PC-3 (cell line): ENCODE measurements around the gene EPHB3. TPM values are rescaled to one million over a fixed set of nuclear protein-coding genes. Genes with fewer than 3 reads are reported as not detected.

Source experiments
- ATAC-seq: fragments of 200-7000 bp; cut with Tn5 transposase; 2 replicates; pipeline ENCODE4 v1.9.1; 2020; ENCODE audit warnings: mild to moderate bottlenecking, moderate library complexity
- Bru-seq: library from RNA; stranded (reverse); fragments of 400-500 nt; gene quantifications from one replicate; lab custom pipeline; 2021; lab: Mats Ljungman, UMichigan
- BruChase-seq, 2 experiments: library from RNA; stranded (reverse); fragments of 400-500 nt; gene quantifications; one replicate each; lab custom pipeline; 2021; lab: Mats Ljungman, UMichigan
- BruUV-seq: library from RNA; stranded (reverse); fragments of 400-500 nt; replicated peaks from 2 replicates; lab custom pipeline; 2021; lab: Mats Ljungman, UMichigan
- CTCF ChIA-PET: fragments of 300-600 bp; sonication (Branson Sonifier 250); formaldehyde crosslinking; loops from one replicate; lab custom pipeline; 2022; ENCODE audit warnings: antibody characterized with exemption; lab: Charles Lee
- POLR2A ChIA-PET: fragments of 300-600 bp; sonication (Branson Sonifier 250); formaldehyde crosslinking; loops from one replicate; lab custom pipeline; 2022; ENCODE audit warnings: antibody characterized with exemption; ENCODE audit not compliant: unreplicated experiment; lab: Charles Lee
- DNase-seq: peaks from one replicate; pipeline ENCODE4 v3.0.0-alpha.2; 2015
- H2AFZ ChIP-seq: fragments of 300-600 bp; sonication (generic); 2 replicates; pipeline ENCODE4 v1.6.0; 2016; ENCODE audit warnings: antibody characterized with exemption, low read length
- H3F3A ChIP-seq: fragments of 300-600 bp; sonication (generic); one replicate; pipeline ENCODE4 v1.6.0; 2017; ENCODE audit warnings: antibody characterized with exemption, low read length, control low read depth, mild to moderate bottlenecking; ENCODE audit not compliant: unreplicated experiment
- H3K27ac ChIP-seq: fragments of 300-600 bp; sonication (generic); 2 replicates; pipeline ENCODE4 v1.5.1; 2016; ENCODE audit warnings: mild to moderate bottlenecking, low read length
- H3K27me3 ChIP-seq: fragments of 300-600 bp; sonication (generic); 2 replicates; pipeline ENCODE4 v1.6.1; 2016; ENCODE audit warnings: low read length, mixed read lengths
- H3K36me3 ChIP-seq: fragments of 300-600 bp; sonication (generic); 2 replicates; pipeline ENCODE4 v1.6.1; 2016; ENCODE audit warnings: low read depth, mixed run types, low read length, mixed read lengths
- H3K4me1 ChIP-seq: fragments of 300-600 bp; sonication (generic); 2 replicates; pipeline ENCODE4 v1.5.1; 2016; ENCODE audit warnings: low read length; ENCODE audit not compliant: insufficient read depth
- H3K4me2 ChIP-seq: fragments of 300-600 bp; sonication (generic); 2 replicates; pipeline ENCODE4 v1.6.0; 2016; ENCODE audit warnings: low read length
- H3K4me3 ChIP-seq: fragments of 300-600 bp; sonication (generic); 2 replicates; pipeline ENCODE4 v1.5.1; 2016; ENCODE audit warnings: mild to moderate bottlenecking, low read length, mixed read lengths
- H3K79me2 ChIP-seq: fragments of 300-600 bp; sonication (generic); 2 replicates; pipeline ENCODE4 v1.6.1; 2017; ENCODE audit warnings: low read length, mixed read lengths
- H3K9ac ChIP-seq: fragments of 300-600 bp; sonication (generic); 2 replicates; pipeline ENCODE4 v1.6.0; 2016; ENCODE audit warnings: mild to moderate bottlenecking, low read length
- H3K9me2 ChIP-seq: fragments of 300-600 bp; sonication (generic); replicated peaks from 2 replicates; pipeline ENCODE4 v1.6.1; 2016; ENCODE audit warnings: mixed run types, low read length, mixed read lengths
- H3K9me3 ChIP-seq: fragments of 300-600 bp; sonication (generic); 2 replicates; pipeline ENCODE4 v1.6.1; 2016; ENCODE audit warnings: low read length, mixed read lengths
- H4K20me1 ChIP-seq: fragments of 300-600 bp; sonication (generic); 2 replicates; pipeline ENCODE4 v1.6.1; 2016; ENCODE audit warnings: low read length, mixed read lengths
- CTCF ChIP-seq: fragments of 300-600 bp; sonication (generic); conservative IDR thresholded peaks from 2 replicates; pipeline ENCODE4 v1.5.1; 2017; ENCODE audit warnings: antibody characterized with exemption, low read depth, mild to moderate bottlenecking, low read length
- EZH2 ChIP-seq: fragments of 300-600 bp; sonication (generic); IDR thresholded peaks from one replicate; pipeline ENCODE4 v1.6.1; 2017; ENCODE audit warnings: antibody characterized with exemption, mild to moderate bottlenecking, low read length; ENCODE audit not compliant: unreplicated experiment
- EZH2phosphoT487 ChIP-seq: fragments of 300-600 bp; sonication (generic); IDR thresholded peaks from 2 replicates; pipeline ENCODE4 v1.6.1; 2018; ENCODE audit warnings: mild to moderate bottlenecking, antibody characterized with exemption, low read length, borderline replicate concordance
- intact Hi-C: fragments of 100-400 bp; cut with micrococcal nuclease; formaldehyde crosslinking; loops from 2 replicates; pipeline ENCODE4 v1.9.0; 2023
- long read RNA-seq: library from polyadenylated mRNA; unstranded; transcript quantifications from one replicate; pipeline ENCODE4 v2.0.0, GENCODE V29; 2021; ENCODE audit not compliant: unreplicated experiment
- total RNA-seq: library from RNA; depleted of rRNA; stranded (reverse); fragments of >200 nt; gene quantifications from 2 replicates; pipeline ENCODE4 v1.2.3, GENCODE V29; 2014; rRNA removed

EPHB3 gene
- total RNA-seq: 18.2 and 23.1 TPM in 2 replicates
- percentile 60 among the genes with signal in this experiment for Bru-seq, nascent RNA
- BruChase-seq, experiment 1, labeled RNA remaining after a 6-hour chase: percentile 74 among the genes with signal in this experiment
- percentile 74 among the genes with signal in this experiment for BruChase-seq, experiment 2, labeled RNA remaining after a 2-hour chase
- long read RNA-seq, full-length matches to known transcripts: 36 of 91 reads
- long read RNA-seq, partial matches to known transcripts: 44 of 91 reads
- long read RNA-seq, other reads (novel, unspliced or antisense): 11 of 91 reads

- no peaks in the 10 kb centered on the region for H3K9me3 ChIP-seq
- TF ChIP-seq EZH2phosphoT487: no peak
- TF ChIP-seq CTCF: peak; percentile 100
- H3K9me2 ChIP-seq: no peaks in the 10 kb centered on the region
- ATAC-seq (peak; percentile 75), DNase-seq (peak; percentile 99)
- BruUV-seq: no TSS peak
- peak within 1 kb of the TSS; percentile 88 for H3K4me2 ChIP-seq
- intact Hi-C loops: loop anchor here (1.0 kb wide), 4 partner anchors 152 to 242 kb away; no protein-coding TSS in a partner anchor
- no peaks in the 10 kb centered on the region for H3F3A ChIP-seq
- no peaks in the 10 kb centered on the region for H3K36me3 ChIP-seq
- H3K27ac ChIP-seq: peak within 1 kb of the TSS; percentile 75
- peaks cover 19% of the 10 kb centered on the region; the same call in 1 of the 2 replicates for H4K20me1 ChIP-seq
- H3K79me2 ChIP-seq: peaks cover 36% of the 10 kb centered on the region
- peak within 1 kb of the TSS; percentile 81 for H3K4me3 ChIP-seq
- peak within 1 kb of the TSS; percentile 69 for H3K9ac ChIP-seq
- POLR2A ChIA-PET: interaction anchor here (0.6 to 1.2 kb wide), 9 partner anchors 37 to 216 kb away, joined by 3 to 9 read pairs (median 5); no protein-coding TSS in a partner anchor
- H3K4me1 ChIP-seq: peaks cover 62% of the 10 kb centered on the region
- peak within 1 kb of the TSS; percentile 75 for H2AFZ ChIP-seq
- H3K27me3 ChIP-seq: no peaks in the 10 kb centered on the region
- CTCF ChIA-PET: interaction anchor here (0.5 to 1.7 kb wide), 26 partner anchors 16 to 2000 kb away, joined by 3 to 29 read pairs (median 4); no protein-coding TSS in a partner anchor
Measured at GRCh38 chr3:184561061-184561912, at the start of gene EPHB3. Gene EPHB3, plus strand, starts transcription at chr3:184561785. Its CDS starts 451 bp downstream, at chr3:184562236.

GRCh38 chr3:184512621-184513020 is 49.0 kb upstream of the EPHB3 start:
- TF ChIP-seq EZH2phosphoT487 (no peak), EZH2 (no peak), CTCF (no peak)
- Histone ChIP-seq H3K4me1 (no peaks in the 10 kb centered on the region), H3K9me3 (no peaks in the 10 kb centered on the region), H4K20me1 (no peaks in the 10 kb centered on the region), H3K4me3 (no peak overlapping the region), H3K27ac (no peak overlapping the region), H2AFZ (no peak overlapping the region), H3K36me3 (no peaks in the 10 kb centered on the region), H3F3A (no peaks in the 10 kb centered on the region), H3K9me2 (no peaks in the 10 kb centered on the region), H3K9ac (no peak overlapping the region), H3K4me2 (no peak overlapping the region), H3K79me2 (no peaks in the 10 kb centered on the region), H3K27me3 (peaks cover 96% of the 10 kb centered on the region)
- no peak for DNase-seq
- intact Hi-C loops: loop anchor here (1.0 to 5.0 kb wide), 4 partner anchors 32 to 141 kb away; no protein-coding TSS in a partner anchor
- POLR2A ChIA-PET: no interaction called here
- ATAC-seq: no peak
- no TSS peak for BruUV-seq
- CTCF ChIA-PET: interaction anchor here (0.8 to 2.9 kb wide), 4 partner anchors 43 to 140 kb away, joined by 3 to 24 read pairs (median 4); partner anchors contain the start of gene EPHB3
